Pancreas (tissue), 10 donors: Measurements from ENCODE around the gene SEC23B. TPM values are rescaled to one million over a fixed set of nuclear protein-coding genes. Genes with fewer than 3 reads are reported as not detected.

Source experiments
- ATAC-seq, 4 donors: fragments of 200-7000 bp; cut with Tn5 transposase; one replicate each; pipeline versions ENCODE4 v1.8.0 to v1.9.1; 2020; ENCODE audit warnings: mild to moderate bottlenecking in 4 of 4, moderate library complexity in 4 of 4
- DNase-seq, 6 donors: peaks; one replicate each; pipeline ENCODE4 v3.0.0-alpha.2; 2020
- FAIRE-seq: peaks from 2 replicates; lab custom pipeline; 2012; peaks lifted over from hg19 to GRCh38; lab: Jason Lieb, UNC
- H3K27ac ChIP-seq, 4 donors: fragments of 200-600 bp; sonication (generic); 1 replicate in 3 of 4; 2 replicates in 1 of 4; pipeline versions ENCODE4 v1.5.0 to v1.8.0; 2020
- H3K27me3 ChIP-seq, 4 donors: fragments of 200-600 bp; one replicate each; pipeline ENCODE4 v1.8.0; 2021
- H3K36me3 ChIP-seq, 3 donors: fragments of 200-600 bp; sonication (generic) in 1 of 3; one replicate each; pipeline versions ENCODE4 v1.5.0 to v1.8.0; 2020 to 2021
- H3K4me1 ChIP-seq, 3 donors: fragments of 200-600 bp; one replicate each; pipeline ENCODE4 v1.8.0; 2021
- H3K4me3 ChIP-seq, 4 donors: fragments of 200-600 bp; sonication (generic) in 2 of 4; one replicate each; pipeline versions ENCODE4 v1.5.0 to v1.8.0; 2020 to 2021
- H3K9me3 ChIP-seq, 4 donors: fragments of 200-600 bp; one replicate each; pipeline ENCODE4 v1.8.0; 2021
- WGBS, 2 donors: extraction: QIAGEN DNeasy Blood & Tissue Kit; methylation state at CpG; one replicate each; pipeline ENCODE4 v1.1.7; 2013; 5-methylcytosine and 5-hydroxymethylcytosine counted together
- intact Hi-C, 3 donors: fragments of 100-400 bp; cut with DNase I; formaldehyde crosslinking; loops; one replicate each; pipeline versions ENCODE4 v1.11.1 to v1.14.2; 2022
- polyA plus RNA-seq, 2 donors: library from polyadenylated mRNA; stranded (reverse); fragments of 200-250 nt; gene quantifications; one replicate each; pipeline ENCODE4 v1.2.3, GENCODE V29; 2013
- total RNA-seq, 6 donors: library from RNA; stranded (reverse); fragmentation: NEBNext Ultra II Directional in 4 of 6; extraction: Animal tissue kit (Norgen Biotek cat#: 25700) in 4 of 6; gene quantifications; one replicate each; pipeline versions ENCODE4 v1.2.1 to v1.2.4, GENCODE V29; 2021 to 2023
- TF ChIP-seq, protein P1 (sequence below), 4 donors: fragments of 200-600 bp; sonication (generic) in 3 of 4; IDR thresholded peaks; one replicate each; pipeline versions ENCODE4 v1.5.0 to v1.8.0; 2021; ENCODE audit warnings: antibody characterized with exemption in 4 of 4
- donor health status: healthy with polysubstance abuse.
- donor health status: DM: no; HTN: no; CAD: no; lungs with moderate emphysema.
- donor health status: DM: no; HTN: no; CAD: no.
- donor health status: control.
- donor health status: control.
- donor health status: Bipolar disorder and iron deficiency.
- donor health status: DM: yes; HTN: yes; CAD: no.
- donor health status: DM: no; HTN: no; CAD: no.
- donor health status: DM: no; HTN: no; CAD: no.
- donor health status: DM: yes; HTN: yes; CAD: no.

SEC23B gene
- total and polyA plus RNA-seq, 8 donors, result 10.1 to 55.8 (median 45.6) TPM

DNA sequence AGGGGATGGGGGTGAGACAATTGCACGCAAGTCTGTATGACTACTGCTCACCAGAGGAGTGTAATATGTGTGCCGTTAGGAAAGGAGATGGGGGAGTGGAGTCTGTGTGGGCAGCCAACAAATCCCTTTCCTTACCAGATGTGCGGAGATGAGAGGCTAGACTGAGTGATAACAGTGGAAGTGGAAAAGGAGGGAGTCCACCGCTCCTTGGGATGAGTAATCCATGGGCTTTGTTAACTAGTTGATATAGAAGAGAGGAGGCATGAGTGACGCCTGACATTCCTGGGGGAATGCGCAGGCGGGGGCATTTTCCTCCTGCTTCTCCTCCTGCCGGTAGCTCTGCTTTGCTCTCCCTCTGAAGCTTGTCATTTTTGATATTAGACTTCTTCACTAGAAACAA, 46.0 kb downstream of the SEC23B start:
- FAIRE-seq, result no peak
- WGBS, 2 donors, result 96 to 99% methylated on average over 8 of the region's 8 CpGs
- ATAC-seq, result no peak
- no peak for DNase-seq
- no peaks in the 10 kb centered on the region for H3K9me3 ChIP-seq
- H3K4me1 ChIP-seq, result no peaks in the 10 kb centered on the region
- no peak overlapping the region for H3K27ac ChIP-seq
- intact Hi-C loops, result no loop called here
- H3K36me3 ChIP-seq, result peaks cover 0 to 65% (median 16%) of the 10 kb centered on the region in 3 donors
- no peaks in the 10 kb centered on the region for H3K27me3 ChIP-seq
- no peak overlapping the region for H3K4me3 ChIP-seq
- TF ChIP-seq, protein P1, sequence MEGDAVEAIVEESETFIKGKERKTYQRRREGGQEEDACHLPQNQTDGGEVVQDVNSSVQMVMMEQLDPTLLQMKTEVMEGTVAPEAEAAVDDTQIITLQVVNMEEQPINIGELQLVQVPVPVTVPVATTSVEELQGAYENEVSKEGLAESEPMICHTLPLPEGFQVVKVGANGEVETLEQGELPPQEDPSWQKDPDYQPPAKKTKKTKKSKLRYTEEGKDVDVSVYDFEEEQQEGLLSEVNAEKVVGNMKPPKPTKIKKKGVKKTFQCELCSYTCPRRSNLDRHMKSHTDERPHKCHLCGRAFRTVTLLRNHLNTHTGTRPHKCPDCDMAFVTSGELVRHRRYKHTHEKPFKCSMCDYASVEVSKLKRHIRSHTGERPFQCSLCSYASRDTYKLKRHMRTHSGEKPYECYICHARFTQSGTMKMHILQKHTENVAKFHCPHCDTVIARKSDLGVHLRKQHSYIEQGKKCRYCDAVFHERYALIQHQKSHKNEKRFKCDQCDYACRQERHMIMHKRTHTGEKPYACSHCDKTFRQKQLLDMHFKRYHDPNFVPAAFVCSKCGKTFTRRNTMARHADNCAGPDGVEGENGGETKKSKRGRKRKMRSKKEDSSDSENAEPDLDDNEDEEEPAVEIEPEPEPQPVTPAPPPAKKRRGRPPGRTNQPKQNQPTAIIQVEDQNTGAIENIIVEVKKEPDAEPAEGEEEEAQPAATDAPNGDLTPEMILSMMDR (IDR thresholded peaks at IDR 0.05), result no peak

DNA sequence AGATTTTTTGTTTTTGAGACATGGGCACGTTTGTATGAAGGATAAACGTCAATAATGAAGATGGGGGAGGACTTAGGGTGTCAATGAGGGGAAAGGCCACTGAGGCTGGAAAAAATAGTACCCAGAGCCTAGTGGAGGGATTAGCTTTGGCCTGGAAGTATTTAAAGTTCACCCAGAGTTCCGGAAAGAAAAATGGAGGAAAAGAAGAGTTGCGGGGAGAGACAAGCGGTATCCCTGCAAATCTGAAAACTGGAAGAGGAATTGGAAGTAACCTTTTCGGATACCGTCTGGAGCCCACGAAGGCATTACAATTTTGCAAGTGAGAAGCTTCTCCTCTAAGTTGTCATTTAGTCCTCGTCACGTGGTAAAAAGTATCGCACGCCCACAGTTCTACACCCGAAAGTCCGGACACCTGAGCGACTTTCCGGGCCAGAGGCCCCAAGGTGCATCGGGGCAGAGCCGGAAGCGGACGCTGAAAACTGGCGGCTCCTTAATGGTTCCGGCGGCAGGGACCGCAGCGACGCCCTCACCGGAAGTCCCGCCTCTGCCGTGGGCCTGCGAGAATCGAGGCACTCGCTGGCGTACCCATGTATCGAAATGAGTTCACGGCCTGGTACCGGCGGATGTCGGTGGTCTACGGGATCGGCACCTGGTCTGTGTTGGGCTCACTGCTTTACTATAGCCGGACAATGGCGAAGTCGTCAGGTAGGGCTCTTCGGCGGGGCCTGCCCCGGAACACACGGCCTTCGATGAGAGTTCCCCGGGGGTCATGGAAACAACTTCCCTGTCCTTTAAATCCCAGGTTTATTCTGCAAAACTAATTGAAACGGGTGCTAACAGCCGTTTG, 59.4 kb downstream of the SEC23B start, which contains the start of gene SMIM26:
TSS of gene SMIM26 (plus strand) at position 541 of the 847 bp plus-strand sequence. CDS start at position 588, 47 bp downstream.
- no peaks in the 10 kb centered on the region for H3K36me3 ChIP-seq
- peak within 1 kb of the TSS; percentile 33 to 69 (median 50) for H3K4me3 ChIP-seq
- peak; percentile 91 to 96 (median 94) for DNase-seq
- no peak for FAIRE-seq
- peak; percentile 99 to 100 (median 99) for ATAC-seq
- TF ChIP-seq, protein P1 (IDR thresholded peaks at IDR 0.05), result no peak
- intact Hi-C loops, result no loop called here
- no peaks in the 10 kb centered on the region for H3K9me3 ChIP-seq
- peaks cover 0 to 13% (median 6%) of the 10 kb centered on the region in 3 donors for H3K4me1 ChIP-seq
- WGBS, 2 donors, result 0 to 1% methylated on average over 51 of the region's 51 CpGs
- no peaks in the 10 kb centered on the region for H3K27me3 ChIP-seq
- H3K27ac ChIP-seq, result peak within 1 kb of the TSS; percentile 70 to 81 (median 78)

DNA sequence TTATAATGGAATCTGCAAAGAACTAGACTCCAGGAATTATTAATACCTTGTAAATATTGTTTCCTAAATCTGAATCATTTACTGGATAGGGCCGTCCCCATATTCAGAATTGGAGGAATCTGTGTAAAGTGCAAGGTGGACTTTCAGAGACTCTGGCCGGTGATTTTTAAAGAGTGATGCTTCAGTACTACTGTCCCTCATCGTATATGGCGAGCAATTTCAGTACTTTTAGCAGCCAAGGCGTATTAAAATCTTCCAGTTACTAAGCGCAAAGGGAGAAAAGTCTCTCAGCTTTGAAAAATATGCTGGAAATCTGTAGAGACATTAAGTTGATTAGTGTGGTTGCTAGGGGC, 60.0 kb downstream of the SEC23B start:
- Histone ChIP-seq H3K4me1 (peaks cover 3 to 13% (median 6%) of the 10 kb centered on the region in 3 donors), H3K27me3 (no peaks in the 10 kb centered on the region), H3K27ac (peak overlapping the region; percentile 70 to 81 (median 78)), H3K36me3 (no peaks in the 10 kb centered on the region), H3K9me3 (no peaks in the 10 kb centered on the region), H3K4me3 (peak overlapping the region; percentile 33 to 69 (median 50))
- DNase-seq (no peak), ATAC-seq (peak; percentile 14 to 63 (median 48)), FAIRE-seq (no peak)
- intact Hi-C loops, result no loop called here
- TF ChIP-seq, protein P1 (IDR thresholded peaks at IDR 0.05), result no peak
- WGBS, 2 donors, result 2 to 3% methylated on average over 6 of the region's 6 CpGs

DNA sequence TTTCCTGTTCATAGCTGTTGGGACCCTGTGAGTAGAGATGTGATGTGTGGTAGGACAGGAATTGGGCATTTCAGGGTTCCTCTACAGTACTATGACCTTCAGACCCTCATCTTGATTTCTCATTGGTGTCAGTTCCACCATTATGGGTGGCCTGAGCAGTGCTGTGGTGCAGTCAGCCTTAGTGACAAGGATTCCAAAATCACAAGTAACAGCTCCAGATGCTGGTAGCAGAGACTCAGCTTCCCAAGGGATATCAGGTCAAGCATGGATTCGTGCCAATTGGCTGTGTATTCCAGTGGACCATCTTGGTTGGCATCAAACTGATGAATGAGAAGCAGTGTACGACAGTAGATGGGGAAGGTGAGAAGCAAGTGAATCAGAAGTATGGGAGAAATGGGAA, 63.3 kb downstream of the SEC23B start:
- no peak for FAIRE-seq
- H3K4me3 ChIP-seq, result no peak overlapping the region
- TF ChIP-seq, protein P1 (IDR thresholded peaks at IDR 0.05), result no peak
- H3K9me3 ChIP-seq, result no peaks in the 10 kb centered on the region
- no peaks in the 10 kb centered on the region for H3K27me3 ChIP-seq
- no peak for DNase-seq
- H3K27ac ChIP-seq, result no peak overlapping the region
- no peak for ATAC-seq
- peaks cover 3 to 13% (median 6%) of the 10 kb centered on the region in 3 donors for H3K4me1 ChIP-seq
- intact Hi-C loops, result no loop called here
- H3K36me3 ChIP-seq, result no peaks in the 10 kb centered on the region
- WGBS, 2 donors, result 89 to 92% methylated on average over 2 of the region's 2 CpGs

DNA sequence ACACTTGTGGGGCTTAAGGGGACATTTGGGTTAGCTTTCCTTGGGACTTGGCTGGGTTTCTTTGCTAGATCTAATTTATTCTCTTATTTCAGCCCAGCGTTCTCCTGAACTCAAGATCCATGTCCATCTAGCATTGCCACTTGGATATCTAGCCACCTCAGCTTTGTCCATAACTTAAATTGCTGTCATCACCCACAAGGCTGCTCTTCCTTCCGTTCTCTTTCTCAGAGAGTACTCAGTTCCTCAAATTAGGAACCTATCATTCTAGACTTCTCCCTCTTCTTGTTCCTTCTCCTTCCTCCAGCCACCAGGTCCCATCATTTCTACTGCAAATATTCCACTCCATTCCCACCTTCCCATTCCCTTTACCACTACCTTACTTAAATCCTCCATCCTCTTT, 63.8 kb downstream of the SEC23B start:
- Histone ChIP-seq H3K4me3 (no peak overlapping the region), H3K9me3 (no peaks in the 10 kb centered on the region), H3K27me3 (no peaks in the 10 kb centered on the region), H3K27ac (no peak overlapping the region), H3K4me1 (peaks cover under 1 to 8% (median 3%) of the 10 kb centered on the region in 3 donors), H3K36me3 (no peaks in the 10 kb centered on the region)
- WGBS, 2 donors, result 96 to 98% methylated on average over 2 of the region's 2 CpGs
- ATAC-seq, result no peak
- TF ChIP-seq, protein P1 (IDR thresholded peaks at IDR 0.05), result no peak
- no peak for DNase-seq
- no peak for FAIRE-seq
- intact Hi-C loops, result no loop called here
